Measurements from ENCODE around the gene APOD.

DNA sequence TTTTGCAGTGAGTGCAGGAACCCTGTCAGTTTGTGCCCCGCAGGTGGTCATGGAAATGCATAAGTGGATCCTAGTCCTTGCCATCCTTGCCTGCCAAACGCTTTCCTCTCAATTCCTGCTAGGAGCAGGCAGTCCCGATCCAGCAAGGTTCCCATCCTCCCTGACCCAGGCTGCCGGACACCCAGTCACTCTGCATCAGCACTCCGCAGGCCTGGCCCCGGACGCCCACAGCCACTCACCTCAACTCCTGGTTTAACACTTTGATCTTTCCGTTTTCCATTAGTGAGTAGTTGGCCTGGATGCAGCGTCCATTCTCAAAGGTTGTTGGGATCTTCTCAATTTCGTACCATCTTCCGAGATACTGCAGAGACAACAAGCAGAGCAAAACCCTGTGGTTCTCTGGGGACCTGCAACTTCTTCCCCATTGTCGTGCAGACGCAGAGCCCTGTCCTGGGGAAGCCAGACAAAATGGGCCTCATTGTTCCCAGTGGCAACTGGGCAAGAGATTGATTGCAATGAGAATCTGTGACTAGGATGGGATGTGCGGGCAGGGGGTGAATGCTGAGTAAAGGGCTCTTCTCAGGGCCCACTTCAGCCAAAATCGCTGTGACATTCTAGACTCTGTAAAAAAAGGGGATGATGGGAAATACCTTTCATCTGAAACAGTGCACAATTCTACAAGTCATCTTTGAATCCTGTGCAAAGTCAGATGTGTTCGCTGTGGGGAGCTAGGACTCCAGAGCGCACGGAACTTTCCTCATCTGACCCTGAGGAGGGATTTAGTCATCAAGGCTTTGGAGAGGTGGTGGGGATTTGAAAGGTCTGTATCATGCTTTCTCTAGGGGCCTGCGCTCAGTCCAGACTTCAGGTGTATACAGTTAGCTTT is 9.9 kb downstream of the APOD start:
- TF ChIP-seq, protein P1, sequence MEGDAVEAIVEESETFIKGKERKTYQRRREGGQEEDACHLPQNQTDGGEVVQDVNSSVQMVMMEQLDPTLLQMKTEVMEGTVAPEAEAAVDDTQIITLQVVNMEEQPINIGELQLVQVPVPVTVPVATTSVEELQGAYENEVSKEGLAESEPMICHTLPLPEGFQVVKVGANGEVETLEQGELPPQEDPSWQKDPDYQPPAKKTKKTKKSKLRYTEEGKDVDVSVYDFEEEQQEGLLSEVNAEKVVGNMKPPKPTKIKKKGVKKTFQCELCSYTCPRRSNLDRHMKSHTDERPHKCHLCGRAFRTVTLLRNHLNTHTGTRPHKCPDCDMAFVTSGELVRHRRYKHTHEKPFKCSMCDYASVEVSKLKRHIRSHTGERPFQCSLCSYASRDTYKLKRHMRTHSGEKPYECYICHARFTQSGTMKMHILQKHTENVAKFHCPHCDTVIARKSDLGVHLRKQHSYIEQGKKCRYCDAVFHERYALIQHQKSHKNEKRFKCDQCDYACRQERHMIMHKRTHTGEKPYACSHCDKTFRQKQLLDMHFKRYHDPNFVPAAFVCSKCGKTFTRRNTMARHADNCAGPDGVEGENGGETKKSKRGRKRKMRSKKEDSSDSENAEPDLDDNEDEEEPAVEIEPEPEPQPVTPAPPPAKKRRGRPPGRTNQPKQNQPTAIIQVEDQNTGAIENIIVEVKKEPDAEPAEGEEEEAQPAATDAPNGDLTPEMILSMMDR (IDR thresholded peaks at IDR 0.05 in 8 of 11, conservative IDR thresholded peaks at IDR 0.05 in 3 of 11): no peak
- TF ChIP-seq POLR2A (IDR thresholded peaks at IDR 0.05) (no peak), POLR2AphosphoS5 (IDR thresholded peaks at IDR 0.05) (no peak)
